ENCODE data around the gene TOMM40. TPM values are rescaled to one million over a fixed set of nuclear protein-coding genes. Genes with fewer than 3 reads are reported as not detected.

Gene TOMM40
- total RNA-seq, 1 experiment from 2014 or later, result 180 TPM

GRCh38 chr19:44889830-44890365 is 1.2 kb upstream of the TOMM40 start:
- peak overlapping the region; percentile 18 for H3K9ac ChIP-seq (ENCODE audit: extremely low read depth, insufficient read length, low read length)
- Mint-ChIP-seq H3K9me3 (no peaks in the 10 kb centered on the region), H3K36me3 (ENCODE audit: insufficient read depth in 1 of 3, low read depth in 3 of 3) (peaks cover 45 to 71% (median 68%) of the 10 kb centered on the region in 3 experiments; a peak in 6 of 7 replicates), H3K4me3 (peak overlapping the region; percentile 81 to 86), H3K27ac (peak overlapping the region; percentile 89 to 100 (median 97)), H3K27me3 (ENCODE audit: low read depth) (no peaks in the 10 kb centered on the region; the same call in 1 of the 2 replicates), H3K4me1 (peaks cover 3 to 23% of the 10 kb centered on the region in 2 experiments)
- H4K5ac ChIP-seq (ENCODE audit: insufficient read length, low read depth, low read length), result no peak overlapping the region
- no peak overlapping the region for H2BK5ac ChIP-seq (ENCODE audit: insufficient read length, low read length)
- no peak overlapping the region for H3K56ac ChIP-seq (ENCODE audit: insufficient read length, low read depth, low read length)
- no peak overlapping the region for H3K23ac ChIP-seq (ENCODE audit: insufficient read length, low read depth, low read length)
- no peaks in the 10 kb centered on the region for H3K27me3 ChIP-seq (ENCODE audit: insufficient read depth, low read length)
- H4K20me1 ChIP-seq (ENCODE audit: control insufficient read depth, insufficient read depth, insufficient read length), result peaks cover 3% of the 10 kb centered on the region
- no peak overlapping the region for H2AK5ac ChIP-seq (ENCODE audit: insufficient read length, low read length)
- H3K23me2 ChIP-seq (ENCODE audit: insufficient read length, low read depth, low read length, poor library complexity, severe bottlenecking), result peaks cover 6% of the 10 kb centered on the region
- H3K4me1 ChIP-seq (ENCODE audit: insufficient read depth, low read length), result peaks cover 6% of the 10 kb centered on the region; the same call in 1 of the 2 replicates
- H2BK12ac ChIP-seq (ENCODE audit: insufficient read length, low read depth, low read length), result no peak overlapping the region
- no peak overlapping the region for H3K14ac ChIP-seq (ENCODE audit: insufficient read depth, low read length)
- H2BK15ac ChIP-seq (ENCODE audit: low read depth, low read length), result no peak overlapping the region
- H3K4ac ChIP-seq (ENCODE audit: low read depth, low read length), result no peak overlapping the region
- no peak overlapping the region for H3K18ac ChIP-seq (ENCODE audit: insufficient read length, low read depth, low read length)
- H4K91ac ChIP-seq (ENCODE audit: insufficient read length, low read depth, low read length), result no peak overlapping the region
- no peak overlapping the region for H2BK20ac ChIP-seq (ENCODE audit: low read depth, low read length, poor library complexity, severe bottlenecking)
- H3K9me3 ChIP-seq (ENCODE audit: control insufficient read depth, low read depth, low read length), result no peaks in the 10 kb centered on the region
- no peak overlapping the region for H4K8ac ChIP-seq (replicated peaks; ENCODE audit: insufficient read length, low read depth, low read length)
- peak overlapping the region; percentile 49 for H3K27ac ChIP-seq (ENCODE audit: insufficient read length, low read depth, low read length)
- no peak overlapping the region for H2BK120ac ChIP-seq (ENCODE audit: low read depth, low read length, poor library complexity, severe bottlenecking)
- DNase-seq, result no peak
- WGBS (ENCODE audit: extremely low coverage, insufficient read length, low lambda C conversion rate), result no CpG with 5 or more reads among the region's 17 CpGs
- no peak overlapping the region for H2AFZ ChIP-seq (ENCODE audit: low read length)
- peak overlapping the region; percentile 60 for H3K4me2 ChIP-seq (ENCODE audit: insufficient read depth, insufficient read length, low read length)
- H3T11ph ChIP-seq (ENCODE audit: low read length), result no peak overlapping the region
- H3K79me1 ChIP-seq (ENCODE audit: insufficient read depth, low read depth, low read length, poor library complexity, severe bottlenecking), result peaks cover 15% of the 10 kb centered on the region
- peaks cover 12% of the 10 kb centered on the region for H3K79me2 ChIP-seq (ENCODE audit: insufficient read depth, low read length)
- TF ChIP-seq CTCF (conservative IDR thresholded peaks at IDR 0.05), result no peak
